HG02763 (cell line): ENCODE results near the gene PARL.

Experiments used
- ATAC-seq: cut with Tn5 transposase; IDR thresholded peaks from one replicate; pipeline ENCODE4 v1.9.1; 2021; ENCODE audit warnings: mild to moderate bottlenecking, moderate library complexity; ENCODE audit not compliant: unreplicated experiment

The PARL gene

GRCh38 chr3:183884427-183885296, at the start of gene PARL:
Gene PARL, minus strand, starts transcription at chr3:183884880. Its CDS starts 34 bp downstream, at chr3:183884846.
- ATAC-seq, result peak; percentile 99

GRCh38 chr3:183933160-183933559, 48.5 kb upstream of the PARL start:
- no peak for ATAC-seq

- ATAC-seq, result no peak
These were observed 47.2 kb upstream of the PARL start for GRCh38 chr3:183931881-183932280.

GRCh38 chr3:183930086-183930485, 45.4 kb upstream of the PARL start:
- ATAC-seq, result no peak

GRCh38 chr3:183927059-183927458, 42.4 kb upstream of the PARL start:
- no peak for ATAC-seq

- no peak for ATAC-seq
These were observed 40.3 kb upstream of the PARL start for GRCh38 chr3:183924956-183925355.

GRCh38 chr3:183924543-183924942, 39.9 kb upstream of the PARL start:
- ATAC-seq, result no peak

- ATAC-seq, result no peak
These were observed 37.7 kb upstream of the PARL start for GRCh38 chr3:183922421-183922820.

- ATAC-seq, result no peak
These were observed 36.4 kb upstream of the PARL start for GRCh38 chr3:183921096-183921495.

- ATAC-seq, result no peak
These were observed 35.7 kb upstream of the PARL start for GRCh38 chr3:183920416-183920815.

GRCh38 chr3:183918178-183918577, 33.5 kb upstream of the PARL start:
- no peak for ATAC-seq

GRCh38 chr3:183917776-183918175, 33.1 kb upstream of the PARL start:
- ATAC-seq, result no peak

- ATAC-seq, result no peak
These were observed 30.2 kb upstream of the PARL start for GRCh38 chr3:183914856-183915255.

GRCh38 chr3:183913580-183913920, 28.9 kb upstream of the PARL start:
- no peak for ATAC-seq

GRCh38 chr3:183912895-183913579, 28.4 kb upstream of the PARL start:
- ATAC-seq, result no peak

- ATAC-seq, result no peak
These were observed 27.3 kb upstream of the PARL start for GRCh38 chr3:183911763-183912506.

- no peak for ATAC-seq
These were observed 26.4 kb upstream of the PARL start for GRCh38 chr3:183911087-183911486.

- no peak for ATAC-seq
These were observed 24.4 kb upstream of the PARL start for GRCh38 chr3:183909030-183909600.

GRCh38 chr3:183907911-183908331, 23.2 kb upstream of the PARL start:
- ATAC-seq, result no peak

- no peak for ATAC-seq
These were observed 22.5 kb upstream of the PARL start for GRCh38 chr3:183907176-183907575.

- no peak for ATAC-seq
These were observed 21.7 kb upstream of the PARL start for GRCh38 chr3:183906234-183906921.
